ENCODE data around the gene SLC35E2B. TPM values are rescaled to one million over a fixed set of nuclear protein-coding genes. Genes with fewer than 3 reads are reported as not detected.

SLC35E2B gene
- total RNA-seq, 2 donors from 2014 or later, result 30.6 to 56.7 TPM

DNA sequence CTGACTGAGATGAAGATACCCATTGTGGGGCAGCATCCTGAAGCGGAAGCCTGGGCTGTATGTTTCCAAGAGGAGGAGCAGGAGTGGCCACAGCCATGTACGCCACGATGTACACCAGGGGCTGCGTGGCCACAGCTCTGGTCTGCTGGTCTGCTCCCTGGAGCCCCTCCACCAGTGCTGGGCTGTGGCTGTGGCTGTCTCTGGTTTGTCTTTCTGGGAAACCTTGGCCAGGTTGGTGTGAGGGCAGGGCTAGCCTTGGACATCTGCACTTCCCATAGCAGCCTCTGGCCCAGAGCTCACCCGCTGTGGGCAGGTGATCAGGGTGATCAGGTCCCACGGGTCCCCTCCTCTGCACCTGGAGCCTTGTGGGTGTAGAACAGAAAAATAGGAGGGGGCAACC lies 74.7 kb downstream of the SLC35E2B start:
- no peaks in the 10 kb centered on the region for H3K27me3 ChIP-seq
- DNase-seq (no peak), ATAC-seq (no peak)
- peaks cover 30% of the 10 kb centered on the region for H3K4me1 ChIP-seq
- WGBS, 2 donors, result 89 to 90% methylated on average over 4 to 6 of the region's 6 CpGs
- TF ChIP-seq CTCF (IDR thresholded peaks at IDR 0.05), result no peak
- TF ChIP-seq POLR2A (IDR thresholded peaks at IDR 0.05), result no peak
- no peaks in the 10 kb centered on the region for H3K9me3 ChIP-seq
- H3K27ac ChIP-seq, result no peak overlapping the region
- no peak overlapping the region for H3K4me3 ChIP-seq
- H3K36me3 ChIP-seq (replicated peaks in 1 of 2; ENCODE audit: insufficient read depth in 1 of 2, low read depth in 2 of 2), result no peaks in the 10 kb centered on the region
- intact Hi-C loops (cut with DNase I), result no loop called here

DNA sequence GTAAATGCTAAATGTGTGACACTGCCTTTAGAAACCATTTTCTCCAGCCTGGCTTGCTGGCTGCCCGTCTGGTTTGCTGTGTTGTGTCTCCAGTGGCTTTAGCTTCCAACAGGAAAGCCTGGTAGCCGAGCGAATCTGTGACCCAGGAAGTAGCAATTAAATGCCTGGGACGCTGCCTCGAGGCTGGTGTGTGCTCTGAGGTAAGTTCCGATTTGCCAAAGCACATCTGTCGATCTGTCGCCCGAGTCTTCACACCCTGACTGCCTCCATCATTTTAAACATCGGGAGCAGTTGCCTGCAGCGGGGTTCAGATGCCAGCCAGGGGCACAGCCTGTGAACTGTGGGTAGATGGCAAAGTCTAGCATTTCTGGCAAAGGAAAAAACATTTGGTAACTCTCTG lies 75.1 kb downstream of the SLC35E2B start:
- intact Hi-C loops (cut with DNase I), result no loop called here
- Histone ChIP-seq H3K4me1 (peaks cover 30% of the 10 kb centered on the region), H3K27me3 (no peaks in the 10 kb centered on the region), H3K9me3 (no peaks in the 10 kb centered on the region), H3K36me3 (replicated peaks in 1 of 2; ENCODE audit: insufficient read depth in 1 of 2, low read depth in 2 of 2) (no peaks in the 10 kb centered on the region), H3K27ac (no peak overlapping the region), H3K4me3 (no peak overlapping the region)
- TF ChIP-seq POLR2A (IDR thresholded peaks at IDR 0.05) (no peak), CTCF (IDR thresholded peaks at IDR 0.05) (no peak)
- ATAC-seq (no peak), DNase-seq (no peak)
- 89 to 91% methylated on average over 11 of the region's 11 CpGs for WGBS, 2 donors

GRCh38 chr1:1616838-1617237 lies 75.8 kb downstream of the SLC35E2B start:
- DNase-seq, result no peak
- WGBS, 2 donors, result 53 to 87% methylated on average over 8 to 18 of the region's 19 CpGs
- no peaks in the 10 kb centered on the region for H3K36me3 ChIP-seq (replicated peaks in 1 of 2; ENCODE audit: insufficient read depth in 1 of 2, low read depth in 2 of 2)
- intact Hi-C loops (cut with DNase I), result no loop called here
- no peak overlapping the region for H3K27ac ChIP-seq
- no peaks in the 10 kb centered on the region for H3K27me3 ChIP-seq
- TF ChIP-seq POLR2A (IDR thresholded peaks at IDR 0.05), result no peak
- TF ChIP-seq CTCF (IDR thresholded peaks at IDR 0.05), result no peak
- ATAC-seq, result no peak
- H3K4me3 ChIP-seq, result no peak overlapping the region
- no peaks in the 10 kb centered on the region for H3K9me3 ChIP-seq
- H3K4me1 ChIP-seq, result peaks cover 30% of the 10 kb centered on the region

DNA sequence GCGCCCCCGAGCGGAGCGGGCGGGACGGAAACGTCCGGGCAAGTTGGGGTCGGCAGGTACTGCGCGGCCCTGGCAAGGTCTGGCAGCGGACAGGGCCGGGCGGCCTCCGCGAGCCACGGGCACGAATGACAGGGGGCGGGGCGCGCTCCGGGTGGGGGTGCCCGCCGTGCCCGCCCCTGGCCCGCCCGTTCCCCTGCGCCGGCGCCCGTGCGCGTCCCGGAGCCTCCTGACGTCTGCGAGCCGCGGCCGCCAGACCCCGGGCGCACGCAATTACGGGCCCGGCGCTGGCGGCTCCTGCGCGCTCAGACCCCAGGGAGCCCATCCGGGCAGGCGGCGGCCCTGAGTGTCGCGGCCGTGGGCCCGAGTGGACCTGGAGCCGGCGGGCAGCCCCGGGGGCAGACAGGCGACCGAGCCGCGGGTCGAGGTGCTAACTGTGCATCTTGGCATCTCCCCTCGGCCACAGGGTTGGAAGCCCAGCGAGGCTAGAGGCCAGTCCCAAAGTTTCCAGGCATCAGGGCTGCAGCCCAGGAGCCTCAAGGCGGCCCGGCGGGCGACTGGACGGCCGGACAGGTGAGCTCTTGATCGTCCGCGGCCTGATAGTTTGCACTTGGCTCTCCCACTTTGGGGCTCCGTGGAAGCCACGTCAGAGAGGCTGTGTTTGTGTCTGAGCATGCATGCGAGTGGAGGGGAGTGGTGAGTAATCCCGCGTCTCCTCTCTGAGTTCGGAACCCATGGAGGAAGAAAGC lies 76.4 kb downstream of the SLC35E2B start:
- Histone ChIP-seq H3K27me3 (no peaks in the 10 kb centered on the region), H3K9me3 (no peaks in the 10 kb centered on the region), H3K4me1 (peaks cover 30% of the 10 kb centered on the region), H3K4me3 (peak overlapping the region; percentile 88 to 98), H3K36me3 (replicated peaks in 1 of 2; ENCODE audit: insufficient read depth in 1 of 2, low read depth in 2 of 2) (no peaks in the 10 kb centered on the region), H3K27ac (peak overlapping the region; percentile 93 to 100 (median 97))
- intact Hi-C loops (cut with DNase I), result no loop called here
- ATAC-seq (peak; percentile 34), DNase-seq (peak; percentile 52 to 63 (median 57))
- WGBS, 2 donors, result 3 to 9% methylated on average over 6 to 79 of the region's 80 CpGs
- TF ChIP-seq CTCF (IDR thresholded peaks at IDR 0.05) (no peak), POLR2A (IDR thresholded peaks at IDR 0.05) (no peak)

Data from body of pancreas (tissue), 4 donors.